ENCODE measurements around the gene DENND5B.

DNA sequence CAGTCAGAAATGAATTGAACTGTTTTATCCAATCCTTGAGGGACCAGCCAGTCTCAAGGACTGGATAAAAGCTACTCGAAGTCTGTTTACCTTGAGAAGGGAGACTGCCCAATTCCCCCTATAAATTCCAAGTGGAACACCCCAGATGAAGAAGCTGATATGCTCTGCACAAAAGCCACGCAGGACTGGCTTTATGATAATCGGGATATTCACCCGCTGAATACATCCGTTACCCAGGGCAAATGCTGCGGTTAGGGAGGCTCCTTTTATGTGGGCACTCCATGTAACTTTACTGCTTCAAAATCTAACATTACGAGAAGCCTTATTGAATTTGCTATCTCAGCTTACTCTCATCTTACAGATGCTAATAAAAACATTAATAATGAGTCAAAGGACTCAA, 119.1 kb downstream of the DENND5B start:
- TF ChIP-seq, protein P1, sequence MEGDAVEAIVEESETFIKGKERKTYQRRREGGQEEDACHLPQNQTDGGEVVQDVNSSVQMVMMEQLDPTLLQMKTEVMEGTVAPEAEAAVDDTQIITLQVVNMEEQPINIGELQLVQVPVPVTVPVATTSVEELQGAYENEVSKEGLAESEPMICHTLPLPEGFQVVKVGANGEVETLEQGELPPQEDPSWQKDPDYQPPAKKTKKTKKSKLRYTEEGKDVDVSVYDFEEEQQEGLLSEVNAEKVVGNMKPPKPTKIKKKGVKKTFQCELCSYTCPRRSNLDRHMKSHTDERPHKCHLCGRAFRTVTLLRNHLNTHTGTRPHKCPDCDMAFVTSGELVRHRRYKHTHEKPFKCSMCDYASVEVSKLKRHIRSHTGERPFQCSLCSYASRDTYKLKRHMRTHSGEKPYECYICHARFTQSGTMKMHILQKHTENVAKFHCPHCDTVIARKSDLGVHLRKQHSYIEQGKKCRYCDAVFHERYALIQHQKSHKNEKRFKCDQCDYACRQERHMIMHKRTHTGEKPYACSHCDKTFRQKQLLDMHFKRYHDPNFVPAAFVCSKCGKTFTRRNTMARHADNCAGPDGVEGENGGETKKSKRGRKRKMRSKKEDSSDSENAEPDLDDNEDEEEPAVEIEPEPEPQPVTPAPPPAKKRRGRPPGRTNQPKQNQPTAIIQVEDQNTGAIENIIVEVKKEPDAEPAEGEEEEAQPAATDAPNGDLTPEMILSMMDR (conservative IDR thresholded peaks at IDR 0.05 in 1 of 2, IDR thresholded peaks at IDR 0.05 in 1 of 2; ENCODE audit: extremely low read depth in 1 of 2, insufficient read depth in 1 of 2, low read depth in 1 of 2, low read length in 2 of 2), result no peak
- TF ChIP-seq EZH2 (IDR thresholded peaks at IDR 0.05; ENCODE audit: borderline replicate concordance, low read length), result no peak

Data from mammary epithelial cell (primary cell).